Endodermal cell (in vitro differentiated cells): ENCODE data around the gene PANX3. TPM values are rescaled to one million over a fixed set of nuclear protein-coding genes. Genes with fewer than 3 reads are reported as not detected.
A peak's percentile ranks its signal among the peaks of the same experiment; 100 is the strongest.

Experiments used
- DNase-seq: peaks from one replicate; pipeline ENCODE4 v3.0.0-alpha.2; 2017
- H3K27ac ChIP-seq: 2 replicates; pipeline ENCODE4 v1.5.1; 2013; ENCODE audit warnings: mild to moderate bottlenecking, low read depth, low read length, moderate library complexity
- H3K27me3 ChIP-seq: 2 replicates; pipeline ENCODE4 v1.6.1; 2013; ENCODE audit warnings: mild to moderate bottlenecking, low read length, moderate library complexity; ENCODE audit not compliant: insufficient read depth, control insufficient read depth, poor library complexity, severe bottlenecking
- H3K36me3 ChIP-seq: 2 replicates; pipeline ENCODE4 v1.7.0; 2013; ENCODE audit warnings: mild to moderate bottlenecking, low read length, moderate library complexity; ENCODE audit not compliant: control insufficient read depth, insufficient read depth
- H3K4me1 ChIP-seq: one replicate; pipeline ENCODE4 v1.7.0; 2013; ENCODE audit warnings: low read length; ENCODE audit not compliant: control insufficient read depth, insufficient read depth
- H3K4me3 ChIP-seq: 2 replicates; pipeline ENCODE4 v1.5.1; 2013; ENCODE audit warnings: mild to moderate bottlenecking, low read length, moderate library complexity
- H3K9ac ChIP-seq: 2 replicates; pipeline ENCODE4 v1.6.1; 2013; ENCODE audit warnings: mild to moderate bottlenecking, low read length, moderate library complexity; ENCODE audit not compliant: poor library complexity, severe bottlenecking; ENCODE audit errors: extremely low read depth
- H3K9me3 ChIP-seq: 2 replicates; pipeline ENCODE4 v1.6.1; 2013; ENCODE audit warnings: mild to moderate bottlenecking, low read length, moderate library complexity; ENCODE audit not compliant: control insufficient read depth
- H3K27ac Mint-ChIP-seq: 2 replicates; pipeline ENCODE4 v1.8.0; 2020; ENCODE audit warnings: mixed read lengths
- H3K27me3 Mint-ChIP-seq: 2 replicates; pipeline ENCODE4 v1.8.0; 2021; ENCODE audit warnings: mild to moderate bottlenecking, mixed read lengths; ENCODE audit not compliant: insufficient read depth
- H3K36me3 Mint-ChIP-seq: 2 replicates; pipeline ENCODE4 v1.8.0; 2020; ENCODE audit warnings: low read depth, mixed read lengths
- H3K4me1 Mint-ChIP-seq: 2 replicates; pipeline ENCODE4 v1.8.0; 2020; ENCODE audit warnings: mixed read lengths
- H3K4me3 Mint-ChIP-seq: 2 replicates; pipeline ENCODE4 v1.8.0; 2020; ENCODE audit warnings: mild to moderate bottlenecking, moderate library complexity, mixed read lengths
- H3K9me3 Mint-ChIP-seq: 2 replicates; pipeline ENCODE4 v1.8.0; 2020; ENCODE audit warnings: mild to moderate bottlenecking, mixed read lengths
- WGBS, 2 experiments: methylation state at CpG; one replicate each; pipeline versions ENCODE4 v1.1.5 to v1.1.7; 2013; ENCODE audit warnings: missing lambda C conversion rate in 2 of 2, mixed read lengths in 1 of 2; ENCODE audit not compliant: insufficient coverage in 1 of 2, insufficient read length in 1 of 2; 5-methylcytosine and 5-hydroxymethylcytosine counted together
- total RNA-seq, 2 donors: library from RNA; stranded (reverse); fragmentation: NEBNext Ultra II Directional in 1 of 2; extraction: Animal tissue kit (Norgen Biotek cat#: 25700) in 1 of 2; gene quantifications; 2 replicates in 1 of 2; 3 replicates in 1 of 2; pipeline ENCODE4 v1.2.1, GENCODE V29; 2021
- TF ChIP-seq, protein P1 (sequence below): fragments of 200-600 bp; sonication (generic); conservative IDR thresholded peaks from 2 replicates; pipeline ENCODE4 v1.5.0; 2021; ENCODE audit warnings: antibody characterized with exemption, mild to moderate bottlenecking

The PANX3 gene
- total RNA-seq, 2 donors from 2014 or later: not detected

DNA sequence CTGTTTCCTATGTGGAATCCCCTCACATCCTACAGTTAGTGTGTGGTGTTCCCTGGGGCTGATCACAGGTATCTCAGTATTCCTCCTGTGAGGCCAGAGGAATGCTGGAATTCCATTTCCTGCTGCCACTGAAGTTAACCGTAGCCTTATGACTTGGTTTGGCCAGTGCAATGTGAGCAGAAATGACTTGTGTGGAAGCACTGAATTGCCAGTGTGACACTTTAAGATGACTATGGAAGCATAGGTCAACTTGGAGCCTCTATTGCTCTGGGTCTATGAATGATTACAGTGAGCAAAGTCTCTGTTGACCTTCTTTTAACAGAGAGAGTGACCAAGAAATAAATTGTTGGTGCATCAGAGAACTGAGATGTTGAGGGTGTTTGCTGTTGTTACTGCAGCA lies 28.0 kb downstream of the PANX3 start:
- TF ChIP-seq, protein P1, sequence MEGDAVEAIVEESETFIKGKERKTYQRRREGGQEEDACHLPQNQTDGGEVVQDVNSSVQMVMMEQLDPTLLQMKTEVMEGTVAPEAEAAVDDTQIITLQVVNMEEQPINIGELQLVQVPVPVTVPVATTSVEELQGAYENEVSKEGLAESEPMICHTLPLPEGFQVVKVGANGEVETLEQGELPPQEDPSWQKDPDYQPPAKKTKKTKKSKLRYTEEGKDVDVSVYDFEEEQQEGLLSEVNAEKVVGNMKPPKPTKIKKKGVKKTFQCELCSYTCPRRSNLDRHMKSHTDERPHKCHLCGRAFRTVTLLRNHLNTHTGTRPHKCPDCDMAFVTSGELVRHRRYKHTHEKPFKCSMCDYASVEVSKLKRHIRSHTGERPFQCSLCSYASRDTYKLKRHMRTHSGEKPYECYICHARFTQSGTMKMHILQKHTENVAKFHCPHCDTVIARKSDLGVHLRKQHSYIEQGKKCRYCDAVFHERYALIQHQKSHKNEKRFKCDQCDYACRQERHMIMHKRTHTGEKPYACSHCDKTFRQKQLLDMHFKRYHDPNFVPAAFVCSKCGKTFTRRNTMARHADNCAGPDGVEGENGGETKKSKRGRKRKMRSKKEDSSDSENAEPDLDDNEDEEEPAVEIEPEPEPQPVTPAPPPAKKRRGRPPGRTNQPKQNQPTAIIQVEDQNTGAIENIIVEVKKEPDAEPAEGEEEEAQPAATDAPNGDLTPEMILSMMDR: no peak
- Mint-ChIP-seq H3K4me3 (no peak overlapping the region), H3K9me3 (peaks cover 3% of the 10 kb centered on the region), H3K27ac (no peak overlapping the region), H3K27me3 (no peaks in the 10 kb centered on the region), H3K36me3 (peaks cover 34% of the 10 kb centered on the region), H3K4me1 (peaks cover 3% of the 10 kb centered on the region)
- Histone ChIP-seq H3K27me3 (no peaks in the 10 kb centered on the region), H3K4me3 (no peak overlapping the region), H3K36me3 (peaks cover 28% of the 10 kb centered on the region), H3K4me1 (no peaks in the 10 kb centered on the region), H3K27ac (no peak overlapping the region), H3K9ac (no peak overlapping the region), H3K9me3 (peaks cover 5% of the 10 kb centered on the region)
- DNase-seq: no peak
- WGBS, 2 experiments: 85 to 95% methylated on average over 1 of the region's 1 CpG

GRCh38 chr11:124640666-124641065 lies 29.4 kb downstream of the PANX3 start:
- DNase-seq: peak; percentile 78
- H3K27ac ChIP-seq: no peak overlapping the region
- WGBS, 2 experiments: 85 to 90% methylated on average over 3 to 5 of the region's 5 CpGs
- peaks cover 8% of the 10 kb centered on the region for H3K4me1 Mint-ChIP-seq
- TF ChIP-seq, protein P1: peak; percentile 52
- no peaks in the 10 kb centered on the region for H3K27me3 ChIP-seq
- H3K9me3 ChIP-seq: peaks cover 5% of the 10 kb centered on the region
- H3K36me3 ChIP-seq: peaks cover 19% of the 10 kb centered on the region
- no peaks in the 10 kb centered on the region for H3K27me3 Mint-ChIP-seq
- no peak overlapping the region for H3K4me3 ChIP-seq
- H3K9ac ChIP-seq: no peak overlapping the region
- H3K9me3 Mint-ChIP-seq: peaks cover 3% of the 10 kb centered on the region
- no peak overlapping the region for H3K27ac Mint-ChIP-seq
- H3K36me3 Mint-ChIP-seq: peaks cover 26% of the 10 kb centered on the region
- no peaks in the 10 kb centered on the region for H3K4me1 ChIP-seq
- no peak overlapping the region for H3K4me3 Mint-ChIP-seq

DNA sequence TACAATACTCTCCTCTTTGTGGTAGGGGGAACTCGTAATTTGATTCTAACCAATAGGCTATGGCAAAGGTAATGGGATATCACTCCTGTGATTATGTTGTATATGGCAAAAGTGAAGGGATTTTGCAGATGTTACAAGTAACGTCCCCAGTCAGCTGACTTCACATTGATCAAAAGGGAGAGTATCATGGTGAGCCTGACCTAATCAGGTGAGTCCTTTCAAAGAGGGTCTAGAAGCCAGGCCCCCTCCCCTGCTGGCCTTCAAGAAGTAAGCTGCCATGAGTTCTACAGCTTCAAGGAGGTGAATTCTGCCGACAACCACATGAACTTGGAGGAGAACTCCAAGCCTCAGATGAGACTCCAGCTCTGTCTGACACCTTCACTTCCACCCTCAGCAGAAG lies 31.4 kb downstream of the PANX3 start:
- Histone ChIP-seq H3K9me3 (peaks cover 5% of the 10 kb centered on the region), H3K4me1 (no peaks in the 10 kb centered on the region), H3K27me3 (no peaks in the 10 kb centered on the region), H3K9ac (no peak overlapping the region), H3K4me3 (no peak overlapping the region), H3K36me3 (peaks cover 5% of the 10 kb centered on the region), H3K27ac (no peak overlapping the region)
- DNase-seq: no peak
- Mint-ChIP-seq H3K9me3 (peaks cover 3% of the 10 kb centered on the region), H3K36me3 (peaks cover 11% of the 10 kb centered on the region), H3K27me3 (no peaks in the 10 kb centered on the region), H3K27ac (no peak overlapping the region), H3K4me3 (no peak overlapping the region), H3K4me1 (peaks cover 8% of the 10 kb centered on the region)
- TF ChIP-seq, protein P1: no peak
- WGBS, 2 experiments: 90 to 95% methylated on average over 1 to 3 of the region's 3 CpGs
